ENCODE results near the gene CAMKV. TPM values are rescaled to one million over a fixed set of nuclear protein-coding genes. Genes with fewer than 3 reads are reported as not detected.
A peak's percentile ranks its signal among the peaks of the same experiment; 100 is the strongest.

Gene CAMKV
- total and polyA plus RNA-seq, 10 of the 15 experiments (the other 5 are each of a cell fraction or from before 2014, with no cell fraction given): 0.06 to 0.20 TPM; not detected in 8

GRCh38 chr3:49856181-49857005, 13.3 kb downstream of the CAMKV start, which contains the start of gene TRAIP (continued):
- TF ChIP-seq BHLHE40 (IDR thresholded peaks at IDR 0.05; ENCODE audit: borderline replicate concordance in 1 of 2, low read depth in 2 of 2, low read length in 1 of 2) (no peak), RBBP5 (conservative IDR thresholded peaks at IDR 0.05) (no peak), ATF2 (IDR thresholded peaks at IDR 0.05; ENCODE audit: low read length) (no peak), RFX5 (IDR thresholded peaks at IDR 0.05; ENCODE audit: low read depth, low read length) (0 out of 2 replicates have a peak, but pooled peaks have one; percentile 25), SMAD1 (IDR thresholded peaks at IDR 0.05; ENCODE audit: low read depth, partially characterized antibody) (no peak), ZBTB4 (CRISPR knock-in tag; IDR thresholded peaks at IDR 0.05) (no peak), SRF (IDR thresholded peaks at IDR 0.05; ENCODE audit: low read depth in 2 of 2, low read length in 2 of 2) (no peak), NFIC (IDR thresholded peaks at IDR 0.05; ENCODE audit: low read depth, low read length) (no peak; the same call in 1 of the 2 replicates), NFXL1 (IDR thresholded peaks at IDR 0.05; ENCODE audit: borderline replicate concordance) (no peak), HDAC2 (IDR thresholded peaks at IDR 0.05) (peak; percentile 96), BMI1 (IDR thresholded peaks at IDR 0.05; ENCODE audit: borderline replicate concordance) (no peak), NFYB (IDR thresholded peaks at IDR 0.05; ENCODE audit: insufficient read depth, low read depth, low read length) (peak; percentile 32; the same call in 1 of the 2 replicates), IRF4 (IDR thresholded peaks at IDR 0.05; ENCODE audit: low read depth, low read length) (no peak), HDAC6 (IDR thresholded peaks at IDR 0.05; ENCODE audit: unreplicated experiment) (no peak)
- TF ChIP-seq, protein P1, sequence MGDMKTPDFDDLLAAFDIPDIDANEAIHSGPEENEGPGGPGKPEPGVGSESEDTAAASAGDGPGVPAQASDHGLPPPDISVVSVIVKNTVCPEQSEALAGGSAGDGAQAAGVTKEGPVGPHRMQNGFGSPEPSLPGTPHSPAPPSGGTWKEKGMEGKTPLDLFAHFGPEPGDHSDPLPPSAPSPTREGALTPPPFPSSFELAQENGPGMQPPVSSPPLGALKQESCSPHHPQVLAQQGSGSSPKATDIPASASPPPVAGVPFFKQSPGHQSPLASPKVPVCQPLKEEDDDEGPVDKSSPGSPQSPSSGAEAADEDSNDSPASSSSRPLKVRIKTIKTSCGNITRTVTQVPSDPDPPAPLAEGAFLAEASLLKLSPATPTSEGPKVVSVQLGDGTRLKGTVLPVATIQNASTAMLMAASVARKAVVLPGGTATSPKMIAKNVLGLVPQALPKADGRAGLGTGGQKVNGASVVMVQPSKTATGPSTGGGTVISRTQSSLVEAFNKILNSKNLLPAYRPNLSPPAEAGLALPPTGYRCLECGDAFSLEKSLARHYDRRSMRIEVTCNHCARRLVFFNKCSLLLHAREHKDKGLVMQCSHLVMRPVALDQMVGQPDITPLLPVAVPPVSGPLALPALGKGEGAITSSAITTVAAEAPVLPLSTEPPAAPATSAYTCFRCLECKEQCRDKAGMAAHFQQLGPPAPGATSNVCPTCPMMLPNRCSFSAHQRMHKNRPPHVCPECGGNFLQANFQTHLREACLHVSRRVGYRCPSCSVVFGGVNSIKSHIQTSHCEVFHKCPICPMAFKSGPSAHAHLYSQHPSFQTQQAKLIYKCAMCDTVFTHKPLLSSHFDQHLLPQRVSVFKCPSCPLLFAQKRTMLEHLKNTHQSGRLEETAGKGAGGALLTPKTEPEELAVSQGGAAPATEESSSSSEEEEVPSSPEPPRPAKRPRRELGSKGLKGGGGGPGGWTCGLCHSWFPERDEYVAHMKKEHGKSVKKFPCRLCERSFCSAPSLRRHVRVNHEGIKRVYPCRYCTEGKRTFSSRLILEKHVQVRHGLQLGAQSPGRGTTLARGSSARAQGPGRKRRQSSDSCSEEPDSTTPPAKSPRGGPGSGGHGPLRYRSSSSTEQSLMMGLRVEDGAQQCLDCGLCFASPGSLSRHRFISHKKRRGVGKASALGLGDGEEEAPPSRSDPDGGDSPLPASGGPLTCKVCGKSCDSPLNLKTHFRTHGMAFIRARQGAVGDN (IDR thresholded peaks at IDR 0.05): no peak
- TF ChIP-seq, protein P2, sequence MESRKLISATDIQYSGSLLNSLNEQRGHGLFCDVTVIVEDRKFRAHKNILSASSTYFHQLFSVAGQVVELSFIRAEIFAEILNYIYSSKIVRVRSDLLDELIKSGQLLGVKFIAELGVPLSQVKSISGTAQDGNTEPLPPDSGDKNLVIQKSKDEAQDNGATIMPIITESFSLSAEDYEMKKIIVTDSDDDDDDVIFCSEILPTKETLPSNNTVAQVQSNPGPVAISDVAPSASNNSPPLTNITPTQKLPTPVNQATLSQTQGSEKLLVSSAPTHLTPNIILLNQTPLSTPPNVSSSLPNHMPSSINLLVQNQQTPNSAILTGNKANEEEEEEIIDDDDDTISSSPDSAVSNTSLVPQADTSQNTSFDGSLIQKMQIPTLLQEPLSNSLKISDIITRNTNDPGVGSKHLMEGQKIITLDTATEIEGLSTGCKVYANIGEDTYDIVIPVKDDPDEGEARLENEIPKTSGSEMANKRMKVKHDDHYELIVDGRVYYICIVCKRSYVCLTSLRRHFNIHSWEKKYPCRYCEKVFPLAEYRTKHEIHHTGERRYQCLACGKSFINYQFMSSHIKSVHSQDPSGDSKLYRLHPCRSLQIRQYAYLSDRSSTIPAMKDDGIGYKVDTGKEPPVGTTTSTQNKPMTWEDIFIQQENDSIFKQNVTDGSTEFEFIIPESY (IDR thresholded peaks at IDR 0.05): no peak

All from GM12878 (cell line).